Lower leg skin (tissue), 4 donors: ENCODE results near the gene RAPGEF4. TPM values are rescaled to one million over a fixed set of nuclear protein-coding genes. Genes with fewer than 3 reads are reported as not detected.

ENCODE experiments used
- DNase-seq, 2 donors: peaks; one replicate each; pipeline ENCODE4 v3.0.0-alpha.2; 2019; ENCODE audit warnings: low spot score in 2 of 2
- H3K4me3 ChIP-seq: fragments of 200-600 bp; sonication (generic); 2 replicates; pipeline ENCODE4 v1.5.1; 2017; ENCODE audit warnings: mild to moderate bottlenecking, low read depth; ENCODE audit not compliant: poor library complexity, severe bottlenecking
- POLR2A ChIP-seq, 2 donors: fragments of 450-650 bp; IDR thresholded peaks; one replicate each; pipeline ENCODE4 v1.6.1; 2016 to 2017; ENCODE audit warnings: antibody characterized with exemption in 2 of 2, mild to moderate bottlenecking in 1 of 2, moderate library complexity in 1 of 2
- WGBS, 2 donors: methylation state at CpG; one replicate each; pipeline ENCODE4 v1.1.5; 2018; 5-methylcytosine and 5-hydroxymethylcytosine counted together
- intact Hi-C: fragments of 100-400 bp; cut with DNase I; formaldehyde crosslinking; loops from one replicate; pipeline ENCODE4 v1.15.0; 2023; ENCODE audit warnings: low total_unique reads
- total RNA-seq, 4 donors: library from RNA; depleted of rRNA; stranded (reverse); fragments of >200 nt; gene quantifications; one replicate each; pipeline ENCODE4 v1.1.0, GENCODE V29; 2016
- TF ChIP-seq, protein P1 (sequence below), 3 donors: fragments of 450-650 bp; IDR thresholded peaks; one replicate each; pipeline ENCODE4 v1.5.1; 2016; ENCODE audit warnings: antibody characterized with exemption in 3 of 3, mild to moderate bottlenecking in 3 of 3, moderate library complexity in 2 of 3

The RAPGEF4 gene
- total RNA-seq, 4 donors from 2014 or later = 15.5 to 25.8 (median 25.0) TPM

DNA sequence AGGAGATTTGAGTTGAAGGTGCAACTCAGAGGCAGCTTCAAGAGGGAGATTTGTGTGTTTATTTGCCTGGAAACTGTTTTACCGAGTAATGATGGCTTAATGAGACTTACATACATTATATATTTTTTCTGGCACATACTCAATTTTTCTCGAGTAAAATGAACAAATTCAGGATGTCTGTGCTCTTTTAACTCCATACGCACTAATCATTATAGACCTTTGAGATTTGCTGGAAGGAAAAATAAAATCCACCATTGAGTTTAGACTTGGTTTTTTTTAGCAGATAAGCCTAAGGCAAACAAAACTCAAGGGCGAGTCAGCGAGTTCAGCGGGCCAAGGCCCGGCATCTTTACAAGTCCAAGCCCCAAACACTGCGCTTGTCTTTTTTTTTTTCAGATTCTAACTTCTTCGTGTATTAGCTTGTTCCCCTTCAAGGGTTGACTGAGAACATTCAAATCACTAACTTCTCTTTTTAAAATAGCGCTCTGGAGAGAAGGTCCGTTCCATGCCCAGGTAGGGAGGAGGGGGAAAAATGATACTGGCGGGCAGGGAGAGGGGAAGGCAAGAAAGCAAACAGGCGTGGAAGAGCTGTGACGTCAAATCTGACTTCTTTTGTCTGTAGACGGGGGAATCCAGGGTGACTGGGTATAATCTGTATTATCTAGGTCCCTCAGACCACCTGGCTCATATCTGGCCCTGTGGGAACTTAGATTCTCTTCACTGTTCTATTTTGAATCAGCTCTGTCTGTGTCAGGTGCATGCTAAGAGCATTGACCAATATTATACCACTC is 267.3 kb downstream of the RAPGEF4 start:
- H3K4me3 ChIP-seq = no peak overlapping the region
- WGBS, 2 donors = 65 to 72% methylated on average over 15 of the region's 15 CpGs
- no peak for DNase-seq
- intact Hi-C loops = no loop called here
- no peak for TF ChIP-seq POLR2A (IDR thresholded peaks at IDR 0.05)
- TF ChIP-seq, protein P1, sequence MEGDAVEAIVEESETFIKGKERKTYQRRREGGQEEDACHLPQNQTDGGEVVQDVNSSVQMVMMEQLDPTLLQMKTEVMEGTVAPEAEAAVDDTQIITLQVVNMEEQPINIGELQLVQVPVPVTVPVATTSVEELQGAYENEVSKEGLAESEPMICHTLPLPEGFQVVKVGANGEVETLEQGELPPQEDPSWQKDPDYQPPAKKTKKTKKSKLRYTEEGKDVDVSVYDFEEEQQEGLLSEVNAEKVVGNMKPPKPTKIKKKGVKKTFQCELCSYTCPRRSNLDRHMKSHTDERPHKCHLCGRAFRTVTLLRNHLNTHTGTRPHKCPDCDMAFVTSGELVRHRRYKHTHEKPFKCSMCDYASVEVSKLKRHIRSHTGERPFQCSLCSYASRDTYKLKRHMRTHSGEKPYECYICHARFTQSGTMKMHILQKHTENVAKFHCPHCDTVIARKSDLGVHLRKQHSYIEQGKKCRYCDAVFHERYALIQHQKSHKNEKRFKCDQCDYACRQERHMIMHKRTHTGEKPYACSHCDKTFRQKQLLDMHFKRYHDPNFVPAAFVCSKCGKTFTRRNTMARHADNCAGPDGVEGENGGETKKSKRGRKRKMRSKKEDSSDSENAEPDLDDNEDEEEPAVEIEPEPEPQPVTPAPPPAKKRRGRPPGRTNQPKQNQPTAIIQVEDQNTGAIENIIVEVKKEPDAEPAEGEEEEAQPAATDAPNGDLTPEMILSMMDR (IDR thresholded peaks at IDR 0.05) = no peak

DNA sequence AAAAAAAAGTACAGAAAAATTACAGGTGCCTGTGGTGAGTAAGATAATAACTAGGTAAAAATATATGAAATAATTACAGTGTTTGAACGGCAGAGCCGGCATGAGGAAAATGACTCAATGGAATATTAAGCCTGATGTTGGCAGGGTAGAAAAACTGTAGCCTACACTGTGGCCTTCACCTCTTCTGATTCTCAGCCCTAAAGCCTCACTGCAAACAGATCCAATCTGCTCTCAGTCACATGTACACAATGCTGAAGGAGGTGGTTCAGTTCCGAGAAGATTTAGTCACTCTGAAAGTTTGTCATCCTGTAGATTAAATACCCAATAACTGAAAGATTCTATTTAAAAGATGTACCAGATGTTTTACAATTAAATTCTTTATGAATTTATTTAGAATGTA is 273.1 kb downstream of the RAPGEF4 start:
- 75 to 82% methylated on average over 3 of the region's 3 CpGs for WGBS, 2 donors
- TF ChIP-seq POLR2A (IDR thresholded peaks at IDR 0.05) = no peak
- TF ChIP-seq, protein P1 (IDR thresholded peaks at IDR 0.05) = no peak
- H3K4me3 ChIP-seq = no peak overlapping the region
- DNase-seq = no peak
- intact Hi-C loops = no loop called here

DNA sequence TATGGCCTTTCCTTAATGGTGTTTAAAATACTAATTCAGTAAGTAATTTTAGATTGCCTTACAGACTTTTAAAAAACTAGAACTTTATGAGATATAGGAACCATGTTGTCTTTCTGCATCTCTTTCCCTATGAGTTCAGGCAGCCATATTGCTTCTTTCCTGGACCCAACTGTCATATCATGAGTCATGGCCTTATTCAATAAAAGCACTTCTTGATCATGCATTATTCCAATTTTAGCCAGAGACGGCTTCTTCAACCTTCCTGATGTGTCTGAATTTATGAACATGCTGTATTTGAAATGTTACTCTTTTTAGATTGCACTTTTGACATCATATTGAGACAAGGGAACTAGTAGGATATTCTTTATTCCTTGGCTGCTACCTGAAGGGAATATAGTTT is 274.6 kb downstream of the RAPGEF4 start:
- 82 to 83% methylated on average over 1 of the region's 1 CpG for WGBS, 2 donors
- no peak for TF ChIP-seq POLR2A (IDR thresholded peaks at IDR 0.05)
- TF ChIP-seq, protein P1 (IDR thresholded peaks at IDR 0.05) = no peak
- intact Hi-C loops = no loop called here
- DNase-seq = no peak
- H3K4me3 ChIP-seq = no peak overlapping the region

DNA sequence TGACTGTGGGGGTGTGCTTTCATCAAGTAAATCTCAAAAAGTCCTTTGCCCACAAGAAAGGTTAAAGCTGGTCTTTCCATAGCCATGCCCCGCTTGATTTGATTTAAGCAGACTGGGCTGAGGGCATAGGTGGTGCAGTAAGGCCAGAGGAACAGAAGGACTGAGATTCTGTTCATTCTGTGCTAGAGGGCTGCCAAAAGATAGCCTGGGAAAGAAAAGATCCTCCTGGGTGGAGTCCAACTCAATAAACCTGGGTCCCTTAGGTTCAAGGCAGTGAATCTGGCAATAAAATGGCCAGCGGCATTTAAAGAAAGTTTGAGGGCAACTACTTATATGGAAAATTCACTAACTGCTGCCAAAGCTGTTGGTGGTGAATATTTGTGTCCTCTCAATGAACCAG is 280.8 kb downstream of the RAPGEF4 start:
- no peak overlapping the region for H3K4me3 ChIP-seq
- DNase-seq = no peak
- WGBS, 2 donors = 86 to 92% methylated on average over 2 of the region's 2 CpGs
- intact Hi-C loops = no loop called here
- TF ChIP-seq, protein P1 (IDR thresholded peaks at IDR 0.05) = no peak
- no peak for TF ChIP-seq POLR2A (IDR thresholded peaks at IDR 0.05)

DNA sequence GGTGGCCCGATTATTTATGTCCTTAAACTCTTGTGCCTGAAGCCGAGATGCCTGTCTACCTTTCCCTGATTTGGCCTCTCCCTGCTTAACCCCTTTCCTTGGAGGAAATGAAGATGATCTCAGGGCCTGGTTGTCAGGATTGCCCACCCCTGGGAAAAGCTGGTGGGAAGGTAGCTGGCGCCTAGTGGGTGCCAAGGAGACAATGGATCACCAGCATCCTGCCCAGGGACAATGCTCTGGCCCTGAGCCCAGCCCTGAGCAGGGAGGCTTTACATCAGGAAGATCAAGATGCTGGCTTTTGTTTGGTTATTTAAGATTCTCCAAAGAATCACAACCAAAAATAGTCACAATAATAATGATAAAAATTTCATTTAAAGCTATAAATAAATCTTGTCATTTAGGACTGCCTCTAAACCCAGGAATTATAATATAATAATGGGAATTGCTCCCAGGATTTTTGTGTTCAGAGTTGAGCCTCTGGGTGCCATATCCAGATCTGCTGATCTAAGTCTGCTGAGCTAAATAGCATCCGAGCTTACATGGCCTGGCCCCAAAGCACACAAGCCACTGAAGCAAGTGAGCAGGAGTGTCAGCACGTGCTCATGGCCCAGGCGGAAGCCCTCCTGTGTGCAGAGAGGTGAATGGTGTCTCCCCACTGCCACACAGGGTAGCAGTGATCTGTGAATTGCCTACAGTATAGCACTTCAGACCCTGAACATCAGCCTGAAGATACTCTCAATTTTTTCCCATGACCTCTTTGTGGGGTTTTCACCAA is 282.2 kb downstream of the RAPGEF4 start:
- no peak for TF ChIP-seq POLR2A (IDR thresholded peaks at IDR 0.05)
- TF ChIP-seq, protein P1 (IDR thresholded peaks at IDR 0.05) = no peak

More for the DNA sequence above, 282.2 kb downstream of the RAPGEF4 start:
- 83 to 86% methylated on average over 6 of the region's 6 CpGs for WGBS, 2 donors
- H3K4me3 ChIP-seq = no peak overlapping the region
- intact Hi-C loops = no loop called here
- no peak for DNase-seq
